Measurements from ENCODE around the gene CDC7. TPM values are rescaled to one million over a fixed set of nuclear protein-coding genes. Genes with fewer than 3 reads are reported as not detected.
A peak's percentile ranks its signal among the peaks of the same experiment; 100 is the strongest.
"Not testable (repeated sequence)": the region's sequence is repeated elsewhere in the genome, so short reads cannot be mapped to it uniquely, and the experiment has no call there.

The CDC7 gene
- total RNA-seq, 3 donors from 2014 or later: 0.48 to 4.9 (median 4.1) TPM

DNA sequence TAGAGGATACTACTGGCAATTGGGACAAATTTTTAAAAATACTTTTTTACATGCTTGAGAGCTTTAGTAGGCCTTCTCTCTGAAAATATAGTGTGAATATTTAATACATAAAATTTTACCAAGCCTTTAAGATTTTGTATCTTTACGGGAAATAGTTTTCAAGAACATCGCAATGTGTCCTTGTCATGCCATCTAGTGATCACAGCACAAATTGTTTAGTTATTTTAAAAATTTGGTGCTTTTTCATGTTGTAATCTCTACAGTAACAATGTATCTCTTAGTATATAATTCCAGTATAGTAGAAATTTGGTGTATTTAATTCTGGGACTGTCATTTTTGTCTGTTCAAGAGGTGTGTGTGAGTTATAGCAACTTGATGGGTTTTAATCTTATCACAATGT lies 6.7 kb downstream of the CDC7 start:
- Histone ChIP-seq H3K9me3 (no peaks in the 10 kb centered on the region), H3K36me3 (no peaks in the 10 kb centered on the region), H3K27ac (no peak overlapping the region), H3K4me3 (no peak overlapping the region), H3K27me3 (no peaks in the 10 kb centered on the region), H3K4me1 (no peaks in the 10 kb centered on the region)
- no peak for DNase-seq (ENCODE audit: low spot score in 2 of 2)
- intact Hi-C loops (cut with DNase I; ENCODE audit: low total_unique reads): no loop called here
- no peak for TF ChIP-seq POLR2A (IDR thresholded peaks at IDR 0.05)
- no peak for TF ChIP-seq POLR2AphosphoS5 (IDR thresholded peaks at IDR 0.05)

DNA sequence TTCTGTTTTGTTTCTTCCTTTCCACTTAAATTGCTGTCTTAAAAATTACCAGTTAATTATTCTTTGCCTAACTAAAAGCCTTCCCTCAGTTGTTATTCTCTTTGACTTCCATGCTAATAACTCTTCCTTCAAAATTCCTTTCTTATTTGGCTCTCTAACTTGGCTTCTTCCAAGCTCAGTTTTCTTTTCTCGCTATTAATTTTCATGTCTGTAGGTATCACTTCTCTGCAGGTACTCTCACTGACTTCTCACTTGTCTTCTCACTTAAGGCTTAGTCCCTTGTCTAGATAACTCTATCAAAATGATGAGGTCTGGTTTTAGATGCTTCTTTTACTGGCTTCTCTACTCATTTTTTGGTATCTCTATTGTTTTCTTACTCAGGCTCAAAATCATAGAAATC lies 10.1 kb downstream of the CDC7 start:
- H3K36me3 ChIP-seq: no peaks in the 10 kb centered on the region
- no peak overlapping the region for H3K4me3 ChIP-seq
- H3K27me3 ChIP-seq: no peaks in the 10 kb centered on the region
- no peak for DNase-seq (ENCODE audit: low spot score in 2 of 2)
- TF ChIP-seq, protein P1, sequence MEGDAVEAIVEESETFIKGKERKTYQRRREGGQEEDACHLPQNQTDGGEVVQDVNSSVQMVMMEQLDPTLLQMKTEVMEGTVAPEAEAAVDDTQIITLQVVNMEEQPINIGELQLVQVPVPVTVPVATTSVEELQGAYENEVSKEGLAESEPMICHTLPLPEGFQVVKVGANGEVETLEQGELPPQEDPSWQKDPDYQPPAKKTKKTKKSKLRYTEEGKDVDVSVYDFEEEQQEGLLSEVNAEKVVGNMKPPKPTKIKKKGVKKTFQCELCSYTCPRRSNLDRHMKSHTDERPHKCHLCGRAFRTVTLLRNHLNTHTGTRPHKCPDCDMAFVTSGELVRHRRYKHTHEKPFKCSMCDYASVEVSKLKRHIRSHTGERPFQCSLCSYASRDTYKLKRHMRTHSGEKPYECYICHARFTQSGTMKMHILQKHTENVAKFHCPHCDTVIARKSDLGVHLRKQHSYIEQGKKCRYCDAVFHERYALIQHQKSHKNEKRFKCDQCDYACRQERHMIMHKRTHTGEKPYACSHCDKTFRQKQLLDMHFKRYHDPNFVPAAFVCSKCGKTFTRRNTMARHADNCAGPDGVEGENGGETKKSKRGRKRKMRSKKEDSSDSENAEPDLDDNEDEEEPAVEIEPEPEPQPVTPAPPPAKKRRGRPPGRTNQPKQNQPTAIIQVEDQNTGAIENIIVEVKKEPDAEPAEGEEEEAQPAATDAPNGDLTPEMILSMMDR (IDR thresholded peaks at IDR 0.05): no peak
- no peak for TF ChIP-seq POLR2A (IDR thresholded peaks at IDR 0.05)
- TF ChIP-seq POLR2AphosphoS5 (IDR thresholded peaks at IDR 0.05): no peak
- no peaks in the 10 kb centered on the region for H3K4me1 ChIP-seq
- intact Hi-C loops (cut with DNase I; ENCODE audit: low total_unique reads): no loop called here
- no peak overlapping the region for H3K27ac ChIP-seq
- H3K9me3 ChIP-seq: no peaks in the 10 kb centered on the region

DNA sequence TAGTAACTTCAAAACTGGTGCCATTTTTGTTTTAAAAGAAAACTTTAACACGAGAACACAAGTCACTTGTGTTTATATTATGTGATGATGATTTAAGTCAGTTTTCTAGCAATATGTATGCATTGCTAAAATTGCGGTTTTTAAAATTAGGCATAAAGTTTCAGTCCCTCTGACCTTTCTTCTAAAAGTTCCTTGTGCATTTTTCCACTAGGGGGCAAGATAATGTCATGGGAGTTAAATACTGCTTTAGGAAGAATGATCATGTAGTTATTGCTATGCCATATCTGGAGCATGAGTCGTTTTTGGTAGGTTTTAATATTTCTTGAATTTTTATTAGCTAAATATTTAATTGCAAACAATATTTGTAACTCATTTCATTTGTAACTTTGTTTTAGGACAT lies 10.7 kb downstream of the CDC7 start:
- H3K4me1 ChIP-seq: no peaks in the 10 kb centered on the region
- H3K36me3 ChIP-seq: no peaks in the 10 kb centered on the region
- TF ChIP-seq POLR2A (IDR thresholded peaks at IDR 0.05): no peak
- TF ChIP-seq, protein P1 (IDR thresholded peaks at IDR 0.05): peak; percentile 52 to 68 (median 65)
- no peaks in the 10 kb centered on the region for H3K27me3 ChIP-seq
- intact Hi-C loops (cut with DNase I; ENCODE audit: low total_unique reads): no loop called here
- DNase-seq (ENCODE audit: low spot score in 2 of 2): no peak
- H3K4me3 ChIP-seq: no peak overlapping the region
- H3K9me3 ChIP-seq: no peaks in the 10 kb centered on the region
- no peak overlapping the region for H3K27ac ChIP-seq

DNA sequence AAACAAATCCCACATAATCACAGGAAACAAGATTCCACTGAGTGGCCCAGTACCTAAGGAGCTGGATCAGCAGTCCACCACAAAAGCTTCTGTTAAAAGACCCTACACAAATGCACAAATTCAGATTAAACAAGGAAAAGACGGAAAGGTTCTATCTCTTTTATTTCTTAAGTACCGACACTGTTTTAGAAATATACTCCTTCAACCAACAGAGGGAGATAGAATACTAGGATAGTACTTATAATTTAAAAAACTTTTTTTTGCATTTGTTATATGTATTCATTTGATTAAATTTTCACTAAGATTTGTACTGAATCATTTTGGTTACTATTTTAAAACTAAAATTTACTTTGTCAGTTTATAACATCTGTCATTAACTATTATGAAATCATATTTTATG lies 12.5 kb downstream of the CDC7 start:
- DNase-seq (ENCODE audit: low spot score in 2 of 2): no peak
- H3K27me3 ChIP-seq: no peaks in the 10 kb centered on the region
- no peaks in the 10 kb centered on the region for H3K36me3 ChIP-seq
- H3K4me3 ChIP-seq: no peak overlapping the region
- TF ChIP-seq, protein P1 (IDR thresholded peaks at IDR 0.05): peak; percentile 44 to 55 (median 51)
- TF ChIP-seq POLR2A (IDR thresholded peaks at IDR 0.05) (no peak), POLR2AphosphoS5 (IDR thresholded peaks at IDR 0.05) (no peak)
- no peaks in the 10 kb centered on the region for H3K4me1 ChIP-seq
- intact Hi-C loops (cut with DNase I; ENCODE audit: low total_unique reads): no loop called here
- H3K27ac ChIP-seq: no peak overlapping the region
- H3K9me3 ChIP-seq: no peaks in the 10 kb centered on the region

DNA sequence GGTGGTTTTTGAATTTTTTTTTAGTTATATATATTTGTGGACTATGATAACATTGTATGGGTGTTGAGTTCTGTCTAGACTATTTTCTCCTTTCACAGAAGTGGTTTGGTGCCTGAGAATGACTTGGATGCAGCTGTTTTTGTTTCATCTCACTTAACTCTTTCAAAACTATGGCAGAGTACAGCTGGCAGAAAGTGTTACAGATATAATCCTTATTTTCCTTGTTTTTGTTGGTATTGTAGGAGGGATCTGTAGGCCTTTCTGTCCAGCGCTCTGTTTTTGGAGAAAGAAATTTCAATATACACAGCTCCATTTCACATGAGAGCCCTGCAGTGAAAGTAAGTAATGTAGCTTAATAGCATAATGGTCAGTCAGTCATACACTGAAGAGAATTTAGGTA lies 13.1 kb downstream of the CDC7 start:
- intact Hi-C loops (cut with DNase I; ENCODE audit: low total_unique reads): no loop called here
- Histone ChIP-seq H3K4me1 (no peaks in the 10 kb centered on the region), H3K27ac (no peak overlapping the region), H3K36me3 (no peaks in the 10 kb centered on the region), H3K9me3 (no peaks in the 10 kb centered on the region), H3K4me3 (no peak overlapping the region), H3K27me3 (no peaks in the 10 kb centered on the region)
- DNase-seq (ENCODE audit: low spot score in 2 of 2): no peak
- TF ChIP-seq POLR2AphosphoS5 (IDR thresholded peaks at IDR 0.05): no peak
- TF ChIP-seq, protein P1 (IDR thresholded peaks at IDR 0.05): no peak
- no peak for TF ChIP-seq POLR2A (IDR thresholded peaks at IDR 0.05)

DNA sequence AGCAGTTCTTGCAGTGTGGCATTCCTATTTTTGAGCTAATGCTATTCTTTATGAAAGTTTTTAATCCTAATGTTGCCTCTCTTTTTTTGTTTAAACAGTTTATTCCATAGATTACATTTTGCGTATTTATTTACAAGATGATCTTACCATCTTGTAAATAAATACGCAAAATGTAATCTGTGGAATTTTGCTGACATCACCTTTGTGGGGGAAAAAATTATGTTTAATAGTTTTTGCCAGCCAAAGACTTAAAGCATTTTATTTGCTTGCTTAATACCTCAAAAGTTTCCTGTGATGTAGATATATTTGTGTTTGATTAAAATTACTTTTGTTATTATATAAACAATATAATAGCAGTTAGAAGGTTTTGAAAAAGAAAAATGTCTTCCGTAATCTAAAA lies 15.3 kb downstream of the CDC7 start:
- no peak for TF ChIP-seq POLR2AphosphoS5 (IDR thresholded peaks at IDR 0.05)
- TF ChIP-seq POLR2A (IDR thresholded peaks at IDR 0.05): no peak
- DNase-seq (ENCODE audit: low spot score in 2 of 2): no peak
- Histone ChIP-seq H3K9me3 (no peaks in the 10 kb centered on the region), H3K27me3 (no peaks in the 10 kb centered on the region), H3K4me1 (no peaks in the 10 kb centered on the region), H3K36me3 (no peaks in the 10 kb centered on the region), H3K4me3 (no peak overlapping the region), H3K27ac (no peak overlapping the region)
- intact Hi-C loops (cut with DNase I; ENCODE audit: low total_unique reads): no loop called here

DNA sequence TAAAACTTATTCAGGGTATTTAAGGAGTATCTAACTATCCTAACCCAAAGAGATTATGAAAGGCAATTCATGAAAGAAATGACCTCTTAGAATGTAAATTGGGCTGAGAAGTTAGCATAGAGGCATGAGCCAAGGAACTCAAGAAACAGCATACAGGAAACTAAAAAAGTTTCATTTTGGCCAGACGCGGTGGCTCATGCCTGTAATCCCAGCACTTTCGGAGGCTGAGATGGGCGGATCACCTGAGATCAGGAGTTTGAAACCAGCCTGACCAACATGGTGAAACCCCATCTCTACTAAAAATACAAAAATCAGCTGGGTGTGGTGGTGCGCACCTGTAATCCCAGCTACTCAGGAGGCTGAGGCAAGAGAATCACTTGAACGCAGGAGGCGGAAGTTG lies 16.0 kb downstream of the CDC7 start:
- H3K4me3 ChIP-seq; H3K9me3 ChIP-seq; DNase-seq (ENCODE audit: low spot score in 2 of 2); intact Hi-C loops (cut with DNase I; ENCODE audit: low total_unique reads); H3K36me3 ChIP-seq; H3K27me3 ChIP-seq; H3K27ac ChIP-seq; H3K4me1 ChIP-seq: not testable (repeated sequence)

DNA sequence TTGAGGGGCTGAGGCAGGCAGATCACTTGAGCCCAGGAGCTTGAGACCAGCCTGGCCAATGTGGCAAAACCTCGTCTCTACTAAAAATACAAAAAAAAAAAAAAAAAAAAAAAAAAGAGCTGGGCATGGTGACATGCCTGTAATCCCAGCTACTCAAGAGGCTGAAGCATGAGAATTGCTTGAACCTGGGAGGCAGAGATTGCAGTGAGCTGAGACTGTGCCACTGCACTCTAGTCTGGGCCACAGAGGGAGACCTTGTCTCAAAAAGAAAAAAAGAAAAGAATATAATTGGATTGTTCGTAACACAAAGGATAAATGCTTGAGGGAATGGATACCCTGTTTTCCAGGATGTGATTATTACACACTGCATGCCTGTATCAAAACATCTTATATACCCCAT lies 18.5 kb downstream of the CDC7 start:
- H3K4me3 ChIP-seq; DNase-seq (ENCODE audit: low spot score in 2 of 2); H3K4me1 ChIP-seq; H3K36me3 ChIP-seq; intact Hi-C loops (cut with DNase I; ENCODE audit: low total_unique reads); H3K27me3 ChIP-seq; H3K27ac ChIP-seq; H3K9me3 ChIP-seq: not testable (repeated sequence)

Data from breast epithelium (tissue), 4 donors.